Measurements from ENCODE around the gene TBC1D21. TPM values are rescaled to one million over a fixed set of nuclear protein-coding genes. Genes with fewer than 3 reads are reported as not detected.

Gene TBC1D21
- total RNA-seq, 6 experiments from 2014 or later, result not detected

DNA sequence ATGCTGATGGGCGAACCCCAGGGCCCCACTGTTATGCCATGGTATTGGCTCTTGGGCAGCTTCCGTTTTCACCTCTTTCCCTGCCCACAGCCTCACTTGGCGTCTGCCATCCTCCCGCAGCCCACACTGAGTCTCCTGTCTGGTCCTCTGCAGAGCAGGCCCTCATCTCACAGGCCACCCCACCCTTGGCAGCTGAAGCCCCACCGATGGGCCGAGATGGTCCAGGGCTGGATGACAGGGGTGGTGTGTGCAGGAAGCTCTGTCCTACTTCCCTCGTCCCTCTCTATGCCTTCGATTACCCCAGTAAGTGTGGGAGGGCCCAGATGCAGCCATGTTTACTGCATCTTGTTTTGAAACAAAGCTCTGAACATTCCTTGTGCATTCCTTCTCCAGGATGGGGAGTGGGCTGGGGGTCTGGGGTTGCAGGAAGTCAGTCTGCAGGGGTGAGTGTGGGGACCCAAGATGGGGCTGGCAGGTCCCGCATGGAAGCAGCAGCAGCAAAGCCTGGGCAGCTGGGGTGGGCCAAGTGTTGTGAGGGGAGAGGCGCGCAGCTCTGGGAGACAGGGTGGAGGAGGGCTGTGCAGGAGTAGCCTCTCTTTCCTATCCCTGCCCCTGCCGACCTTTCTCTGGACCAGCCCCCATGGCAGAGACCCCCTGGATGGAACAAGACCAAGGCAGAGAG, 20.9 kb downstream of the TBC1D21 start:
- H3K4me3 ChIP-seq, result no peak overlapping the region
- H3K27ac ChIP-seq, result no peak overlapping the region
- WGBS (ENCODE audit: insufficient coverage, low coverage, low lambda C conversion rate, missing lambda C conversion rate), result 33% methylated on average over 5 of the region's 12 CpGs
- H3K9me3 ChIP-seq, result no peaks in the 10 kb centered on the region
- TF ChIP-seq POLR2A (IDR thresholded peaks at IDR 0.05), result no peak
- TF ChIP-seq, protein P1, sequence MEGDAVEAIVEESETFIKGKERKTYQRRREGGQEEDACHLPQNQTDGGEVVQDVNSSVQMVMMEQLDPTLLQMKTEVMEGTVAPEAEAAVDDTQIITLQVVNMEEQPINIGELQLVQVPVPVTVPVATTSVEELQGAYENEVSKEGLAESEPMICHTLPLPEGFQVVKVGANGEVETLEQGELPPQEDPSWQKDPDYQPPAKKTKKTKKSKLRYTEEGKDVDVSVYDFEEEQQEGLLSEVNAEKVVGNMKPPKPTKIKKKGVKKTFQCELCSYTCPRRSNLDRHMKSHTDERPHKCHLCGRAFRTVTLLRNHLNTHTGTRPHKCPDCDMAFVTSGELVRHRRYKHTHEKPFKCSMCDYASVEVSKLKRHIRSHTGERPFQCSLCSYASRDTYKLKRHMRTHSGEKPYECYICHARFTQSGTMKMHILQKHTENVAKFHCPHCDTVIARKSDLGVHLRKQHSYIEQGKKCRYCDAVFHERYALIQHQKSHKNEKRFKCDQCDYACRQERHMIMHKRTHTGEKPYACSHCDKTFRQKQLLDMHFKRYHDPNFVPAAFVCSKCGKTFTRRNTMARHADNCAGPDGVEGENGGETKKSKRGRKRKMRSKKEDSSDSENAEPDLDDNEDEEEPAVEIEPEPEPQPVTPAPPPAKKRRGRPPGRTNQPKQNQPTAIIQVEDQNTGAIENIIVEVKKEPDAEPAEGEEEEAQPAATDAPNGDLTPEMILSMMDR (IDR thresholded peaks at IDR 0.05), result no peak
- DNase-seq (no peak), ATAC-seq (no peak)
- no peaks in the 10 kb centered on the region for H3K27me3 ChIP-seq
- no peaks in the 10 kb centered on the region for H3K4me1 ChIP-seq
- intact Hi-C loops (cut with DNase I), result no loop called here
- no peaks in the 10 kb centered on the region for H3K36me3 ChIP-seq

DNA sequence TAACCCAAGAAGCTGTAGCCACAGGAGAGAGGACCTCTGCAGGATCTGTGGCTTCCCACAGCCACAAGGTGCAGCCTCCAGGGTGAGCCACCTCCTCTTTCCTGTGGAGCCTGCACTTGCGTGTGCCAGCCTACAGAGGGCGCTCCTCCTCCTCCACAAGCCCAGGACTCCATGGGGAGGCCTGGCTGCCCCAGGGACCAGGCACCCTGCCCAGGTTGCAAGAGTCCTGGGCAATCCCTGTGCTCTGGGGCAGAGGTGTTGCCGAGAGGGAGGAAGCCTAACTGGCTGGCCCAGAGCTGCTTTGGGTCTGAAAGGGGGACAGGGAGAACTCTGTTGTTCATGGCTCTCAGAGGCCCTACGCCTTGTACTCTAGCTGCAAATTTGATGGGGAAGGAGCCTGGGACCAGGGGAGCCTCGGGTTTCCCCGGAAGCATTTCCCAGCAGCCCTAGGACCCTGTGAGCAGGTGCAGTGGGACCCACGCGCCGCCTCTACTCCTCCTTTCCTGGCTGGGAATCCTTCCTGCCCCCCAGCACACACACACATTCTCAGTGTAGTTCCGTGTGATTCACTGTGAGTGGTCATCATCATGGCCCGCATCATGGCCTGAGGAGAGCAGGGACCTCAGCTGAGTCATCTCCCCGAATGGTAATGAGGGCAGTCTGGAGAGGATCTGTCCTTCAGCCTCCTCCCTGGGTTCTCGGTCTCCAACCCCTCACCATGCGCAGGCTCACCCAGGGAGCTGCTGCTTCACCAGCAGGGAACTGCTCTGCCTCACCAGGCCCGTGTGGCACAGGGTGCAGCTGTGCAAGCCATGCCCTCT, 24.3 kb downstream of the TBC1D21 start:
- no peaks in the 10 kb centered on the region for H3K4me1 ChIP-seq
- 70% methylated on average over 5 of the region's 15 CpGs for WGBS (ENCODE audit: insufficient coverage, low coverage, low lambda C conversion rate, missing lambda C conversion rate)
- H3K36me3 ChIP-seq, result no peaks in the 10 kb centered on the region
- no peak for TF ChIP-seq POLR2A (IDR thresholded peaks at IDR 0.05)
- TF ChIP-seq, protein P1 (IDR thresholded peaks at IDR 0.05), result peak; percentile 62 to 86 (median 66)
- H3K4me3 ChIP-seq, result no peak overlapping the region
- ATAC-seq (peak; percentile 81 to 98 (median 91)), DNase-seq (peak; percentile 62 to 80 (median 66))
- H3K27me3 ChIP-seq, result no peaks in the 10 kb centered on the region
- no peak overlapping the region for H3K27ac ChIP-seq
- H3K9me3 ChIP-seq, result no peaks in the 10 kb centered on the region
- intact Hi-C loops (cut with DNase I), result no loop called here

DNA sequence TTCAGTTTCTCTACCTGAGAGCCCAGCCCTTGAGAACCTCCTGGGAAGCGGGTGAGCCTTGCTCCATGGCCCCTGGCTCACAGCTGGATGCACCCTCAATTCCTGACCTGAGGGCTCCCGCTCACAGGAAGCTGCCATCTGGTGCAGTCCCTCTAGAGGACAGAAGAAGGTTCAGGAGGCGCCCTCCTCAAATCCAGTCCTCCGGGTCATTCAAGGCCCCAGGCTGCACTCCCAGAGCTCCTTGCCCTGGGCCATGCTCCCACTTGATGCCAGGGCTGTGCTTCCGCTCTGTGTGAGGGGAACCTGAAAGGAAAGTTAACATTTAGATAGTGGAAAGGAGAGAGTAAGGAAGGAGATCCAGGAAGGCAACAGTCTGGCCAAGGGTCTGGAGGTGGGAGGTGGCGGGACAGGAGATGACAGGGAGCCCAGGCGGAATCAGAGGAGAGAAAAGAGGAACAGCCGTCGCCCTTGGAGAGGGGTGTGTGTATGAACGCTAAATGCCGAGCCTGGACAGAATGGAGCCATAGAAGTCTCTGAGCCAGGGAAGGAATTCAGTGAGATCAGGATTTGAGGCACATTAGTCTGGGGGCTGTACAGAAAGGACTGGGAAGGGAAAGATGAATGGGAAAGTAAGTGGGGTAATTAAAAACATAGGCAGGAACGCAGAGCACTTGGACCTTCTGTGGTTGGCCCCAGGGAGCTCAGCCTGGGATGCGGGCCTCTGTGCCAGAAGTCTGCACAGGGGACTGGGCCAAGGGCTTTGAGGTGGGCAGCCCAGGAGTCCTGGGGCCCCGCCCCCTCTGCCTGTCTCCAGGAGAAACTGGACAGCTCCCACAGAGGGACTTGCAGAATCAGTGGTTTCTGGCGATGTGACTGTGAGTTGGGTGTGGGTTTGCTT, 26.1 kb downstream of the TBC1D21 start:
- intact Hi-C loops (cut with DNase I), result no loop called here
- Histone ChIP-seq H3K4me3 (no peak overlapping the region), H3K27ac (no peak overlapping the region), H3K4me1 (no peaks in the 10 kb centered on the region), H3K27me3 (no peaks in the 10 kb centered on the region), H3K36me3 (no peaks in the 10 kb centered on the region), H3K9me3 (no peaks in the 10 kb centered on the region)
- TF ChIP-seq POLR2A (IDR thresholded peaks at IDR 0.05), result no peak
- TF ChIP-seq, protein P1 (IDR thresholded peaks at IDR 0.05), result no peak
- DNase-seq (no peak), ATAC-seq (no peak)
- WGBS (ENCODE audit: insufficient coverage, low coverage, low lambda C conversion rate, missing lambda C conversion rate), result 85% methylated on average over 10 of the region's 15 CpGs

DNA sequence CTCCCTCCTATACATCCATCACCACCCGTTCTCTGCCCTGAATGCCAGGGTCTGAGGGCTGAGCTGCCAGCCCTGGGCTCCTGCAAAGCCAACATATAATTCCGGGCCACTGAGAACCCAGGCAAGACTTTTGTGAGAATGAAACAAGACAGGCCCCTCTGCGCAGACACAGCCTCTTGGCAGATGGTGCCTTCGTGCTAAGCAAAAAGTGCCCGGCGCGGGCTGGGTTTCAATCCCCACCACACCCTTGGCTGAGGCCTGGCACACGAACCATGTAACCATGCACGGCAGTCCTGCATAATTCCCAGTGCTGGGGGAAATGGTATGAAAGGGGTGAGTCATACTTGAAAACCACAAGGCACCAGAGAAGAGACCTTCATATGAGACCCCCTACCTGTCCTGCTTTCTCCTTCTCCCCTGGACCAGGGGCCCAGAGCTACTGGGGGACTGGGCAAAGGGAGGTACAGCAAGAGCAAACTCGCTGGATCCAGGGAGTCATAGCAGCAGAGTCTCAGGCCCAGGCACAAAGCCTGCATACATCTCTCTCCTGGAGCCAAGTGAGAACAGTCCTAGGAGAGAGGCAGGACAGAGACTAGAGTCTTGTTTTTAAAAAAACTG, 26.8 kb downstream of the TBC1D21 start:
- 69% methylated on average over 6 of the region's 10 CpGs for WGBS (ENCODE audit: insufficient coverage, low coverage, low lambda C conversion rate, missing lambda C conversion rate)
- no peaks in the 10 kb centered on the region for H3K4me1 ChIP-seq
- no peaks in the 10 kb centered on the region for H3K9me3 ChIP-seq
- no peaks in the 10 kb centered on the region for H3K36me3 ChIP-seq
- ATAC-seq (no peak), DNase-seq (no peak)
- no peak overlapping the region for H3K27ac ChIP-seq
- intact Hi-C loops (cut with DNase I), result no loop called here
- no peak overlapping the region for H3K4me3 ChIP-seq
- H3K27me3 ChIP-seq, result no peaks in the 10 kb centered on the region
- TF ChIP-seq POLR2A (IDR thresholded peaks at IDR 0.05), result no peak
- TF ChIP-seq, protein P1 (IDR thresholded peaks at IDR 0.05), result no peak

All from right lobe of liver (tissue), 6 donors.